Pancreas (tissue), 10 donors: Measurements from ENCODE around the gene AMIGO3. TPM values are rescaled to one million over a fixed set of nuclear protein-coding genes. Genes with fewer than 3 reads are reported as not detected.
"Not testable (repeated sequence)": the region's sequence is repeated elsewhere in the genome, so short reads cannot be mapped to it uniquely, and the experiment has no call there.

ENCODE experiments used
- ATAC-seq, 4 donors: fragments of 200-7000 bp; cut with Tn5 transposase; one replicate each; pipeline versions ENCODE4 v1.8.0 to v1.9.1; 2020; ENCODE audit warnings: mild to moderate bottlenecking in 4 of 4, moderate library complexity in 4 of 4
- DNase-seq, 6 donors: peaks; one replicate each; pipeline ENCODE4 v3.0.0-alpha.2; 2020
- FAIRE-seq: peaks from 2 replicates; lab custom pipeline; 2012; peaks lifted over from hg19 to GRCh38; lab: Jason Lieb, UNC
- H3K27ac ChIP-seq, 4 donors: fragments of 200-600 bp; sonication (generic); 1 replicate in 3 of 4; 2 replicates in 1 of 4; pipeline versions ENCODE4 v1.5.0 to v1.8.0; 2020
- H3K27me3 ChIP-seq, 4 donors: fragments of 200-600 bp; one replicate each; pipeline ENCODE4 v1.8.0; 2021
- H3K36me3 ChIP-seq, 3 donors: fragments of 200-600 bp; sonication (generic) in 1 of 3; one replicate each; pipeline versions ENCODE4 v1.5.0 to v1.8.0; 2020 to 2021
- H3K4me1 ChIP-seq, 3 donors: fragments of 200-600 bp; one replicate each; pipeline ENCODE4 v1.8.0; 2021
- H3K4me3 ChIP-seq, 4 donors: fragments of 200-600 bp; sonication (generic) in 2 of 4; one replicate each; pipeline versions ENCODE4 v1.5.0 to v1.8.0; 2020 to 2021
- H3K9me3 ChIP-seq, 4 donors: fragments of 200-600 bp; one replicate each; pipeline ENCODE4 v1.8.0; 2021
- WGBS, 2 donors: extraction: QIAGEN DNeasy Blood & Tissue Kit; methylation state at CpG; one replicate each; pipeline ENCODE4 v1.1.7; 2013; 5-methylcytosine and 5-hydroxymethylcytosine counted together
- intact Hi-C, 3 donors: fragments of 100-400 bp; cut with DNase I; formaldehyde crosslinking; loops; one replicate each; pipeline versions ENCODE4 v1.11.1 to v1.14.2; 2022
- polyA plus RNA-seq, 2 donors: library from polyadenylated mRNA; stranded (reverse); fragments of 200-250 nt; gene quantifications; one replicate each; pipeline ENCODE4 v1.2.3, GENCODE V29; 2013
- total RNA-seq, 6 donors: library from RNA; stranded (reverse); fragmentation: NEBNext Ultra II Directional in 4 of 6; extraction: Animal tissue kit (Norgen Biotek cat#: 25700) in 4 of 6; gene quantifications; one replicate each; pipeline versions ENCODE4 v1.2.1 to v1.2.4, GENCODE V29; 2021 to 2023
- TF ChIP-seq, protein P1 (sequence below), 4 donors: fragments of 200-600 bp; sonication (generic) in 3 of 4; IDR thresholded peaks; one replicate each; pipeline versions ENCODE4 v1.5.0 to v1.8.0; 2021; ENCODE audit warnings: antibody characterized with exemption in 4 of 4
- donor health status: healthy with polysubstance abuse.
- donor health status: DM: no; HTN: no; CAD: no; lungs with moderate emphysema.
- donor health status: DM: no; HTN: no; CAD: no.
- donor health status: control.
- donor health status: control.
- donor health status: Bipolar disorder and iron deficiency.
- donor health status: DM: yes; HTN: yes; CAD: no.
- donor health status: DM: no; HTN: no; CAD: no.
- donor health status: DM: no; HTN: no; CAD: no.
- donor health status: DM: yes; HTN: yes; CAD: no.

Gene AMIGO3
- total and polyA plus RNA-seq, 8 donors = 3.9 to 4.0 TPM; not detected in 6

DNA sequence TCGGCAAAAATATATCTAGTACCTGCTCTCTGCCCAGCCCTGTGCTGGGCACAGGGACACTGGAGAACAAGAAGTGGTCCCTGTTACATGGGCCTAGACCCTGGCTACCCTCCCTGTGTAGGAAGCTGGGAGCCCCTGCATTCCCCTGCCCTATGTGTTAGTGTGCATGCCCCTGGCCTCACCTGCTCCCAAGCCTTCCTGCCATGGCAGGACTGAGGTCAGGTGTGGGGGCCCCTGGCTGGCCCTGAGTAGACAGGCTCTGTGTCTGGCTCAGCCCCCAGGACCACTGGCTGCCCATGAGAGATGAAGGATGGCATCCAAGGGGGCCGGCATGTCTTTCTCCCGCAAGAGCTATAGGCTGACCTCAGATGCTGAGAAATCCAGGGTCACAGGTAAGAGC is 28.6 kb downstream of the AMIGO3 start:
- H3K36me3 ChIP-seq, FAIRE-seq, H3K27ac ChIP-seq, intact Hi-C loops, H3K27me3 ChIP-seq, H3K9me3 ChIP-seq, ATAC-seq, H3K4me3 ChIP-seq: not testable (repeated sequence)
- 61 to 67% methylated on average over 3 of the region's 3 CpGs for WGBS, 2 donors
- peak in 2 of 6 donors; percentile 21 to 51 for DNase-seq
- peaks cover 0 to 12% (median 4%) of the 10 kb centered on the region in 3 donors for H3K4me1 ChIP-seq

DNA sequence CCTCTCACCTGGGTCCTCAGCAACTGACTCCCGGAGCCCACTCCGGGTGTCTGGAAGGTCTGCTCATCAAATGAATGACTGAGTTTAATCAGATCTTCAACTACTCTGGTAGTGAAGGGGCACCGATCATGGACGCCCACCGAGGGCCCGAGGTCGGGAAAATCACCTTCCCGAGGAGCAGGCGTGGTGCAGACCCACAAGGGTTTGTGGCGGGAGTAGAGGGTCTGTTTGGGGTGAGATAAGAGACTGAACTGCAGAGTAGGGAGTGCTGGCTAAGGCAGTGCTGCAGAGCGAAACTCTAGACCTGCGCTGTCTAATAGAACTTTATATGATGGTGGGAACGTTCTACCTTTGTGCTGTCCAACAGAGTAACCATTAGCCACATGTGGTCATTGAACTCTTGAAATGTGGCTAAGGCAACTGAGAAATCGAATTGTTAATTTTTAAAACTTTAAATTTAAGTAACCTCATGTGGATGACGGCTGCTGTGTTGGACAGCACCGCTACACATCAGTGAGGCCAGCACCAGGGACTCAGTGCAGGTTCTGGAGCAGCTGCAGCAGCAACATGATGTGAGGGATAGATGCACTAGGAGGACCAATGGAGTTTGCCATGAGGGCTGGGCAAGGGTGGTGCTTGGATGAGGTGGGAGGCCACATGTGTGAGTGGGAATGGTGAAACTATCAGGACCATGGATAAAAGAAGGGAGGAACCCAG is 29.4 kb downstream of the AMIGO3 start:
- H3K9me3 ChIP-seq, ATAC-seq, H3K36me3 ChIP-seq, intact Hi-C loops, FAIRE-seq, H3K27me3 ChIP-seq: not testable (repeated sequence)
- 4 to 5% methylated on average over 16 of the region's 16 CpGs for WGBS, 2 donors
- H3K4me1 ChIP-seq = peaks cover 0 to 12% (median 4%) of the 10 kb centered on the region in 3 donors
- DNase-seq = peak in 1 of 6 donors; percentile 13
- H3K4me3 ChIP-seq = peak overlapping the region; percentile 96 to 100 (median 98)
- H3K27ac ChIP-seq = peak overlapping the region in 3 of 4 donors; percentile 59 to 79 (median 75)

DNA sequence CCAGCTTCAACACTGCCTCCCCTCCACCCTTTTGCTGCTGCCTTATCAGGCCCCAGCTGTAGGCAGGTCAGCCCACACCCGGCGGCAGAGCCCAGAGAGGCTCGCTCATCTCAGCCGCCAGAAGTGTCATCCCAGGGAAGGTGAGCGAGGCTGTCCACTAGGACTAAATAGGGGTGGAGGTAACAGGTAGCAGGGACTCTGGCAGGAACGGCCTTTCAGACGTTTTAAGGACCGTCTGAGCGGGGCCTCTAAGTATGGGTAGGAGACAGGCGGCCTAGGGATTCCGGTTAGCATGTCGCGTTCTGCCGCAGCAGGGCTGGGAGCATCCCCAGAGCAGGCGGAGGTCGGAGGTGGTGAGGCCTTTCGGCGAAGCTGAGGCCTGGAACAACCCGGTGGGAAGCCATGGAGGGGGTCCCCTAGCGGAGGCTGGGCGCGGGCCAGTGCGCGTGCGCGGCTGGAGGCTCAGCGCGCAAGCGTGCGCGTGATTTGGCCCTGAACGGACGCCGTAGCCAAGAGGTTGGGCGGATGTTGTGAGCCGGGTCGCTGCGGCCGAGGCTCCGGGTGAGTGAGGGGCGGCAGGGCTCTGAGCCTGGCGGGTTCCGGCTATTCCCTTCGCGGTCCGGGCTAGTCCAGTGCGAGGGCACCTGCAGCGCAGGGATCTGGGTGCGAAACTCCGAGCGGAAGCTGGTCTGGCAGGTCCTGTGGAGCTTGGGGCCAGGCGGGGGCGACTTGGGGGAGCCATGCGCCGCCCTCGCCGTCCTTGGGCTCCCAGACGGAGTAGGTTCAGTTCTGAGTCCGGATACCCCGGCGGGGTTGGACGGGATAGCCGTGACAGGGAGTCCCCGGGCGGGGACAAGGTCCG is 30.2 kb downstream of the AMIGO3 start, which contains the start of the genes MST1 and RNF123:
Gene MST1, minus strand, starts transcription at position 429 of the 862 bp plus-strand sequence. CDS start 783 bp downstream, outside the sequence.
Gene RNF123, plus strand, starts transcription at position 512 of the 862 bp plus-strand sequence. CDS start 1,609 bp downstream, outside the sequence.
- intact Hi-C loops = no loop called here
- TF ChIP-seq, protein P1, sequence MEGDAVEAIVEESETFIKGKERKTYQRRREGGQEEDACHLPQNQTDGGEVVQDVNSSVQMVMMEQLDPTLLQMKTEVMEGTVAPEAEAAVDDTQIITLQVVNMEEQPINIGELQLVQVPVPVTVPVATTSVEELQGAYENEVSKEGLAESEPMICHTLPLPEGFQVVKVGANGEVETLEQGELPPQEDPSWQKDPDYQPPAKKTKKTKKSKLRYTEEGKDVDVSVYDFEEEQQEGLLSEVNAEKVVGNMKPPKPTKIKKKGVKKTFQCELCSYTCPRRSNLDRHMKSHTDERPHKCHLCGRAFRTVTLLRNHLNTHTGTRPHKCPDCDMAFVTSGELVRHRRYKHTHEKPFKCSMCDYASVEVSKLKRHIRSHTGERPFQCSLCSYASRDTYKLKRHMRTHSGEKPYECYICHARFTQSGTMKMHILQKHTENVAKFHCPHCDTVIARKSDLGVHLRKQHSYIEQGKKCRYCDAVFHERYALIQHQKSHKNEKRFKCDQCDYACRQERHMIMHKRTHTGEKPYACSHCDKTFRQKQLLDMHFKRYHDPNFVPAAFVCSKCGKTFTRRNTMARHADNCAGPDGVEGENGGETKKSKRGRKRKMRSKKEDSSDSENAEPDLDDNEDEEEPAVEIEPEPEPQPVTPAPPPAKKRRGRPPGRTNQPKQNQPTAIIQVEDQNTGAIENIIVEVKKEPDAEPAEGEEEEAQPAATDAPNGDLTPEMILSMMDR (IDR thresholded peaks at IDR 0.05) = no peak
- Histone ChIP-seq H3K4me3 (peak within 1 kb of the TSS; percentile 96 to 100 (median 98)), H3K9me3 (no peaks in the 10 kb centered on the region), H3K27ac (peak within 1 kb of the TSS; percentile 59 to 79 (median 74)), H3K27me3 (no peaks in the 10 kb centered on the region), H3K36me3 (no peaks in the 10 kb centered on the region), H3K4me1 (peaks cover 0 to 12% (median 4%) of the 10 kb centered on the region in 3 donors)
- WGBS, 2 donors = 1 to 2% methylated on average over 46 to 66 of the region's 66 CpGs
- ATAC-seq (peak; percentile 69 to 87 (median 78)), DNase-seq (peak; percentile 84 to 97 (median 90)), FAIRE-seq (no peak)

DNA sequence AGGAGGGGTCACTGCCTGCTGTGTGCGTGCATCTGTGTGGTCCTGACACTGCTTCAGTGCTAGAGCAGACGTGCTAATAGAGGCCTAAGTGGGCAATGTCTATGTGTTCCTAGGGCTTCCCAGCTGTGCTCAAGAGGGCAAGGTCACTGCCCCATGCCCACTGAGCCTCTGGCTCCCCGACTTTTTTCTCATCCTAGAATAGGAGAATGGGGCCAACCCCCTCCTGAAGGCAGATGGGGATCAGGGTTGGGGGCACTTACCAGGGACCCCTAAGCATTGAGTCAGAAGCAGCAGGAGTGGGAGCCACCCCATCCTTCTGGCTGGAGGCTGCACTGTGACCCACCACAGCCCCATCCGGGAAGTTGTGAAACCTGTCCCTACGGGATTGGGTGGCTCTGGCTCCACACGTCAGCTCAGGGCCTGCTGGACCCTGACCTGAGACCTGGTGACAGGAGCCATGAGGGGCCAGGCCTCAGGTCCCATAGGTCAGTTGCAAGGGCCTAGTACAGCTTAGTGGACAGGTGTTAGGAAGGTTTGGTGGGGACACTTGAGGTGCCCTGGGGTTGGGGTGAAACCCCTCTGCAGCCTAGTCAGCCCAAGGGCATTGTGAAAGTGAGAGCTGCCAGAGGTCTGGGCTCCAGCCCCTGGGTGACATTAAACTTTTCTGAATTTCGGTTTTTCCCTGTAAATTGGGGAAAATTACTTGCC is 31.0 kb downstream of the AMIGO3 start:
- H3K27me3 ChIP-seq, ATAC-seq, H3K36me3 ChIP-seq, intact Hi-C loops, H3K9me3 ChIP-seq, FAIRE-seq: not testable (repeated sequence)
- Histone ChIP-seq H3K4me3 (peak overlapping the region; percentile 96 to 100 (median 98)), H3K27ac (peak overlapping the region; percentile 59 to 79 (median 74)), H3K4me1 (peaks cover 0 to 12% (median 4%) of the 10 kb centered on the region in 3 donors)
- peak in 2 of 6 donors; percentile 25 to 41 for DNase-seq
- 42 to 69% methylated on average over 6 to 7 of the region's 7 CpGs for WGBS, 2 donors

DNA sequence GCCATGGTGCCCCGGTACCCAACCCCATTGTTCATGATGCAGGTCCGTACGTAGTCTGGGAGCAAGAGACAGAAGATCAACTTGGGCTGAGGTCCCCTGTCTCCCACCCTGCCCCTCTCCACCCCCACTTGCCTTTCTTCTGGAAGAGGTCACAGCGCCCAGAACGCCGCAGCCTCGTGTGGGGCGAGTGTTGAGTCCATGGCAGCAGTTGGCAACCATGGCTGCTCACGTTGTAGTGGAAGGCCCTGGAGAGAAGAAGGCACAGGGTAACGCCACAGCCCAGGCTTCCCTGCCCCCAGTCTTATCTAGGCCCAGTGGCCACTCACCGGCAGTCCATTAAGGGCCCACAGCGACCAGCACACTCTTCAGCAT is 32.1 kb downstream of the AMIGO3 start:
- H3K4me3 ChIP-seq, FAIRE-seq, H3K27ac ChIP-seq, ATAC-seq, intact Hi-C loops, H3K9me3 ChIP-seq, H3K27me3 ChIP-seq: not testable (repeated sequence)
- H3K4me1 ChIP-seq = peaks cover 0 to 12% (median 4%) of the 10 kb centered on the region in 3 donors
- H3K36me3 ChIP-seq = peaks cover 0 to 12% (median 1%) of the 10 kb centered on the region in 3 donors
- peak in 1 of 6 donors; percentile 62 for DNase-seq
- WGBS, 2 donors = 93 to 95% methylated on average over 11 to 12 of the region's 12 CpGs

DNA sequence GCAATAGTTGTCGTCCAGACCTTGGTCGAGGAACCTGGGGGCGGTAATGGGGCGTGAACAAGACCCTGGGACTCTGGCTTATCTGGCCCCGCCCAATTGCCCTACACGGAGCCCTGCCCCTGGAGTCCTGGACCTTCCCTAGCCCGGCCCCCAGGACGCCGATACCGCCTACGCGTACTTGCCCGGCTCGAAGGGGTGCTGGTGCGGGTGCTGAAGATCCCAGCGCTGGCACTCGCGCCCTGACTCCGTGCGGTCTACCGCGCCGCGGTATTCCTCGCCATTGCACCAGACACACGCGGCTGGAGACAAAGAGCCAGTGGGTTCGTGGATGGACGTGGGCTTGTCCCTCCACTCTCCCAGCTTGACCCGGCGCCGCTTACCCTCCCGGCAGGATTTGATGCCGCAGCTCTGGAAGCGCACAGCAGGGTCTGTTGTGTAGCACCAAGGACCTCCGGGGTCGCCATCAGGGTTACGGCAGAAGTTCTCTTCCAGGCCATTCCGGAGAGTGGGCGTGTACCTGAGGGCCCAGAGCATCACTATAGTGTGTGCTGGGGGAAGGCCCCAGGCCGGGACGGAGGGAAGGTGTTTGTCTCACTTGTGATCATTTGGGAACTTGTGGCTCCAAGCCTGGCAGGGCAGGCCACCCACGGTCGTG is 32.6 kb downstream of the AMIGO3 start:
- FAIRE-seq, H3K9me3 ChIP-seq, H3K27me3 ChIP-seq, intact Hi-C loops: not testable (repeated sequence)
- Histone ChIP-seq H3K36me3 (peaks cover 0 to 15% (median 4%) of the 10 kb centered on the region in 3 donors), H3K27ac (peak overlapping the region in 2 of 4 donors; percentile 47 to 48), H3K4me3 (peak overlapping the region in 3 of 4 donors; percentile 3 to 45 (median 35)), H3K4me1 (peaks cover 0 to 12% (median 4%) of the 10 kb centered on the region in 3 donors)
- ATAC-seq (peak; percentile 68 to 79 (median 74)), DNase-seq (peak; percentile 78 to 91 (median 82))
- 12 to 14% methylated on average over 36 to 44 of the region's 44 CpGs for WGBS, 2 donors

DNA sequence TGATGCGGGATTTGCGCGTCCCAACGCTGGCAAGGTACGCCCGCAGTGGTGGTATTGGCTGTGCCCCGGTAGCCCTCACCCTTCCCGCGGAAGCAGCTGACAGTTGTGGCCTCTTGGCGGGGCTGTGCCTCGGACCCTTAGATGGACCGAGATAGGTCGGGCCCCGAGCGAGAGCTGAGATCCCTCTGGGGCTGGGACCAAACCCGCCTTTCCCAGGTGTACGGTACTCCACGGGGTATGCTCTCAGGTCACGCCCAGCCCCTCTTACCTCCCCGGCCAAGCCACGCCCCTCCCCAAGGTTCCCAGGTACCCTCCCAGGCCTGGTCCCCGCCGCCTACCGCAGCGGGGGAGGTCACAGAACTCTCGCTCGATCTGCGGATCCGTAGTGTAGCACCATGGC is 33.1 kb downstream of the AMIGO3 start:
- intact Hi-C loops, FAIRE-seq, H3K9me3 ChIP-seq, H3K27me3 ChIP-seq: not testable (repeated sequence)
- H3K27ac ChIP-seq = peak overlapping the region in 2 of 4 donors; percentile 47 to 48
- peak; percentile 67 to 83 (median 72) for ATAC-seq
- peak; percentile 82 to 90 (median 88) for DNase-seq
- H3K4me1 ChIP-seq = peaks cover 0 to 12% (median 4%) of the 10 kb centered on the region in 3 donors
- peaks cover 4 to 20% (median 4%) of the 10 kb centered on the region in 3 donors for H3K36me3 ChIP-seq
- H3K4me3 ChIP-seq = peak overlapping the region in 3 of 4 donors; percentile 3 to 45 (median 35)
- WGBS, 2 donors = 1% methylated on average over 24 to 25 of the region's 29 CpGs

DNA sequence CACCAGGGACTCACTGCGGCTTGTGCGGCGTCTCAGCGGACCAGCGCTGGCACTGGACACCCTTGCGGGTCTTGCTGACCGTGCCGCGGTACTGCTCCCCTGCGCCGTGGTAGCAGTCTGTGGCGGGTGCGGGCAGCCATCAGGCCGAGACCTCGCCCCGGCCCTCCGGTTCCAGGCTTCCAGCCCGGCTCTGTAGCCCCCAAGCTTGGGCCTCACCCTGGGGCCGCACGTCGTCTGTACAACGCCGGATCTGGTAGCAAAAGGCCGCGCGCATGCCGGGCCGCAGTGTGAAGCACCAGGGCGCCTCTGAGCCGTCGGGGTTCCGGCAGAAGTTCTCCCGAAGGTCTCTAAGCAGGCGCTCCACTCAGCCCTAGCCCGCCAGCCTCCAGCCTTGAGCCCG is 33.6 kb downstream of the AMIGO3 start:
- H3K4me3 ChIP-seq = peak overlapping the region in 2 of 4 donors; percentile 35 to 45
- WGBS, 2 donors = 22 to 26% methylated on average over 33 to 35 of the region's 36 CpGs
- H3K27ac ChIP-seq, intact Hi-C loops, FAIRE-seq, H3K9me3 ChIP-seq, H3K27me3 ChIP-seq, H3K4me1 ChIP-seq: not testable (repeated sequence)
- ATAC-seq (peak in 1 of 4 donors; percentile 2), DNase-seq (peak in 1 of 6 donors; percentile 65)
- H3K36me3 ChIP-seq = peaks cover 4 to 20% (median 8%) of the 10 kb centered on the region in 3 donors

DNA sequence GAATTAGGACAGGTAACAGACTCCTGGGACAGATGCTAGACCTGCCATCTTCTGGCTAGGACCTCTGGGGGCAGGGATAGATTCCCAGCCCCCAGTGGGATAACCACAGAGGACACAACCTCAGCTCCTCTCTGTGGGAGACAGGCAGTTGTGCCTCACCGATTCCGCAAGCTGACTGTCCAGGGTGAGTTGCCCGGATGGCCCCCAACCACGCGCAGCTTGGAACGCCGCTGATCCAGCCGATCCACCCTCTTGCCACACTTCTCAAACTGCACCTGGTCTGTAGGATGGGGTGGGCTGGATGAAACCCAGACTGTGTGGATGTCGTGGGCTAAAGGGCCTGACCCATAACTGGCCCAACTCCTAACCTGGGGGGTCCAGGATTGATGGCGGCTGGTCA is 34.4 kb downstream of the AMIGO3 start:
- H3K36me3 ChIP-seq = peaks cover 4 to 20% (median 8%) of the 10 kb centered on the region in 3 donors
- H3K4me1 ChIP-seq, FAIRE-seq: not testable (repeated sequence)

More for the DNA sequence above, 34.4 kb downstream of the AMIGO3 start:
- H3K4me3 ChIP-seq, ATAC-seq, H3K27ac ChIP-seq, H3K27me3 ChIP-seq, intact Hi-C loops, H3K9me3 ChIP-seq: not testable (repeated sequence)
- DNase-seq = peak in 1 of 6 donors; percentile 45
- 94 to 95% methylated on average over 10 of the region's 10 CpGs for WGBS, 2 donors
